Measurements from ENCODE around the gene LTBP1. TPM values are rescaled to one million over a fixed set of nuclear protein-coding genes. Genes with fewer than 3 reads are reported as not detected.
"Not testable (repeated sequence)": the region's sequence is repeated elsewhere in the genome, so short reads cannot be mapped to it uniquely, and the experiment has no call there.

LTBP1 gene
- total RNA-seq, 2 experiments from 2014 or later = 0.06 TPM; not detected in 1

GRCh38 chr2:33384599-33384961 lies 437.8 kb downstream of the LTBP1 start:
- no peak for DNase-seq
- no peaks in the 10 kb centered on the region for H3K9me3 ChIP-seq (ENCODE audit: control insufficient read depth in 1 of 2, insufficient read depth in 1 of 2, low read length in 2 of 2)
- Mint-ChIP-seq H3K9me3 (no peaks in the 10 kb centered on the region), H3K4me1 (ENCODE audit: low read depth) (no peaks in the 10 kb centered on the region), H3K27me3 (no peaks in the 10 kb centered on the region), H3K36me3 (ENCODE audit: low read depth) (no peaks in the 10 kb centered on the region), H3K4me3 (no peak overlapping the region), H3K27ac (no peak overlapping the region)
- intact Hi-C loops (cut with DNase I, micrococcal nuclease) = no loop called here
- TF ChIP-seq CTCF (IDR thresholded peaks at IDR 0.05) = no peak
- H3K36me3 ChIP-seq (ENCODE audit: insufficient read depth, low read length) = no peaks in the 10 kb centered on the region
- no peak overlapping the region for H3K4me3 ChIP-seq (ENCODE audit: low read length)
- no peak for ATAC-seq (ENCODE audit: poor library complexity)
- CTCF ChIA-PET = no interaction called here
- no peak overlapping the region for H3K27ac ChIP-seq (ENCODE audit: low read depth in 1 of 2, low read length in 2 of 2)
- no peaks in the 10 kb centered on the region for H3K27me3 ChIP-seq (ENCODE audit: control insufficient read depth in 1 of 2, insufficient read depth in 2 of 2, low read length in 2 of 2)
- POLR2A ChIA-PET = no interaction called here
- no peaks in the 10 kb centered on the region for H3K4me1 ChIP-seq (ENCODE audit: insufficient read depth, low read length)

- POLR2A ChIA-PET = no interaction called here
- CTCF ChIA-PET = no interaction called here
- TF ChIP-seq CTCF (IDR thresholded peaks at IDR 0.05) = no peak
These were observed 442.2 kb downstream of the LTBP1 start for GRCh38 chr2:33388996-33389395.

GRCh38 chr2:33389695-33390094 lies 442.9 kb downstream of the LTBP1 start:
- ATAC-seq (ENCODE audit: poor library complexity); H3K4me1 Mint-ChIP-seq (ENCODE audit: low read depth); H3K36me3 ChIP-seq (ENCODE audit: insufficient read depth, low read length); H3K4me3 Mint-ChIP-seq; H3K4me3 ChIP-seq (ENCODE audit: low read length); intact Hi-C loops (cut with DNase I, micrococcal nuclease); POLR2A ChIA-PET; CTCF ChIA-PET; H3K27me3 ChIP-seq (ENCODE audit: control insufficient read depth in 1 of 2, insufficient read depth in 2 of 2, low read length in 2 of 2); H3K9me3 ChIP-seq (ENCODE audit: control insufficient read depth in 1 of 2, insufficient read depth in 1 of 2, low read length in 2 of 2); H3K9me3 Mint-ChIP-seq; H3K4me1 ChIP-seq (ENCODE audit: insufficient read depth, low read length); H3K27ac ChIP-seq (ENCODE audit: low read depth in 1 of 2, low read length in 2 of 2); H3K27me3 Mint-ChIP-seq; DNase-seq; H3K36me3 Mint-ChIP-seq (ENCODE audit: low read depth); H3K27ac Mint-ChIP-seq: not testable (repeated sequence)

More at GRCh38 chr2:33388996-33389395, 442.2 kb downstream of the LTBP1 start:
- Histone ChIP-seq H3K27ac (ENCODE audit: low read depth in 1 of 2, low read length in 2 of 2) (no peak overlapping the region), H3K4me3 (ENCODE audit: low read length) (no peak overlapping the region), H3K4me1 (ENCODE audit: insufficient read depth, low read length) (no peaks in the 10 kb centered on the region), H3K9me3 (ENCODE audit: control insufficient read depth in 1 of 2, insufficient read depth in 1 of 2, low read length in 2 of 2) (no peaks in the 10 kb centered on the region), H3K27me3 (ENCODE audit: control insufficient read depth in 1 of 2, insufficient read depth in 2 of 2, low read length in 2 of 2) (no peaks in the 10 kb centered on the region), H3K36me3 (ENCODE audit: insufficient read depth, low read length) (no peaks in the 10 kb centered on the region)
- H3K4me1 Mint-ChIP-seq (ENCODE audit: low read depth) = no peaks in the 10 kb centered on the region
- intact Hi-C loops (cut with DNase I, micrococcal nuclease) = no loop called here
- no peak overlapping the region for H3K27ac Mint-ChIP-seq
- H3K36me3 Mint-ChIP-seq (ENCODE audit: low read depth) = no peaks in the 10 kb centered on the region
- DNase-seq (no peak), ATAC-seq (ENCODE audit: poor library complexity) (no peak)
- H3K4me3 Mint-ChIP-seq = no peak overlapping the region
- no peaks in the 10 kb centered on the region for H3K9me3 Mint-ChIP-seq
- no peaks in the 10 kb centered on the region for H3K27me3 Mint-ChIP-seq

GRCh38 chr2:33391529-33392255 lies 444.9 kb downstream of the LTBP1 start:
- DNase-seq = no peak
- no peaks in the 10 kb centered on the region for H3K4me1 ChIP-seq (ENCODE audit: insufficient read depth, low read length)
- no peak for TF ChIP-seq CTCF (IDR thresholded peaks at IDR 0.05)
- no peaks in the 10 kb centered on the region for H3K9me3 Mint-ChIP-seq
- CTCF ChIA-PET = no interaction called here
- no peak overlapping the region for H3K4me3 ChIP-seq (ENCODE audit: low read length)
- no peaks in the 10 kb centered on the region for H3K36me3 ChIP-seq (ENCODE audit: insufficient read depth, low read length)
- H3K27me3 ChIP-seq (ENCODE audit: control insufficient read depth in 1 of 2, insufficient read depth in 2 of 2, low read length in 2 of 2) = no peaks in the 10 kb centered on the region
- H3K27me3 Mint-ChIP-seq = no peaks in the 10 kb centered on the region
- H3K27ac Mint-ChIP-seq = no peak overlapping the region
- POLR2A ChIA-PET = no interaction called here
- no peak overlapping the region for H3K4me3 Mint-ChIP-seq
- H3K4me1 Mint-ChIP-seq (ENCODE audit: low read depth) = no peaks in the 10 kb centered on the region
- H3K36me3 Mint-ChIP-seq (ENCODE audit: low read depth) = no peaks in the 10 kb centered on the region
- no peak overlapping the region for H3K27ac ChIP-seq (ENCODE audit: low read depth in 1 of 2, low read length in 2 of 2)
- H3K9me3 ChIP-seq (ENCODE audit: control insufficient read depth in 1 of 2, insufficient read depth in 1 of 2, low read length in 2 of 2) = no peaks in the 10 kb centered on the region
- intact Hi-C loops (cut with DNase I, micrococcal nuclease) = no loop called here
- ATAC-seq (ENCODE audit: poor library complexity) = no peak
